Vagina (tissue), 2 donors: ENCODE data around the gene ECT2. TPM values are rescaled to one million over a fixed set of nuclear protein-coding genes. Genes with fewer than 3 reads are reported as not detected.

Experiments
- DNase-seq, 2 donors: peaks; one replicate each; pipeline ENCODE4 v3.0.0-alpha.2; 2017; ENCODE audit errors: extremely low spot score in 2 of 2
- H3K27ac ChIP-seq: fragments of 200-600 bp; sonication (generic); one replicate; pipeline ENCODE4 v1.5.1; 2019
- H3K27me3 ChIP-seq: fragments of 200-600 bp; sonication (generic); one replicate; pipeline ENCODE4 v1.5.1; 2019
- H3K36me3 ChIP-seq, 2 donors: fragments of 200-600 bp; sonication (generic); one replicate each; pipeline ENCODE4 v1.5.1; 2017 to 2019
- H3K4me1 ChIP-seq: fragments of 200-600 bp; sonication (generic); one replicate; pipeline ENCODE4 v1.5.1; 2019
- H3K4me3 ChIP-seq, 2 donors: fragments of 200-600 bp; sonication (generic); 1 replicate in 1 of 2; 2 replicates in 1 of 2; pipeline ENCODE4 v1.5.1; 2016 to 2019
- H3K9me3 ChIP-seq: fragments of 200-600 bp; sonication (generic); one replicate; pipeline ENCODE4 v1.5.1; 2019
- CTCF ChIP-seq, 3 experiments: fragments of 450-650 bp in 2 of 3; fragments of 200-600 bp in 1 of 3; sonication (generic) in 1 of 3; IDR thresholded peaks; one replicate each; pipeline ENCODE4 v1.5.1; 2017 to 2019; ENCODE audit warnings: antibody characterized with exemption in 3 of 3, mild to moderate bottlenecking in 2 of 3, moderate library complexity in 2 of 3
- POLR2A ChIP-seq, 2 donors: fragments of 450-650 bp; IDR thresholded peaks; one replicate each; pipeline ENCODE4 v1.6.1; 2017; ENCODE audit warnings: antibody characterized with exemption in 2 of 2, mild to moderate bottlenecking in 2 of 2, moderate library complexity in 2 of 2
- POLR2AphosphoS5 ChIP-seq, 2 donors: sonication (generic); formaldehyde crosslinking; IDR thresholded peaks; one replicate each; pipeline ENCODE4 v1.9.0; 2017; ENCODE audit warnings: antibody characterized with exemption in 2 of 2, mild to moderate bottlenecking in 2 of 2, low read depth in 1 of 2; ENCODE audit not compliant: insufficient read depth in 1 of 2
- intact Hi-C: fragments of 100-400 bp; cut with DNase I; formaldehyde crosslinking; loops from one replicate; pipeline ENCODE4 v1.15.1; 2023
- small RNA-seq: library from RNA; depleted of rRNA; stranded (forward); fragments of <200 nt; gene quantifications from one replicate; pipeline ENCODE3, GENCODE V24; 2016
- total RNA-seq: library from RNA; depleted of rRNA; stranded (reverse); fragments of >200 nt; gene quantifications from one replicate; pipeline ENCODE4 v1.2.3, GENCODE V29; 2016

ECT2 gene
- total RNA-seq, 1 donor from 2014 or later, result 6.4 TPM

- H3K4me3 ChIP-seq, result no peak overlapping the region
- no peaks in the 10 kb centered on the region for H3K36me3 ChIP-seq
- no peak for DNase-seq
- TF ChIP-seq POLR2A (IDR thresholded peaks at IDR 0.05) (no peak), POLR2AphosphoS5 (IDR thresholded peaks at IDR 0.05; ENCODE audit: insufficient read depth in 1 of 2, low read depth in 1 of 2) (no peak), CTCF (IDR thresholded peaks at IDR 0.05) (no peak)
- no peaks in the 10 kb centered on the region for H3K9me3 ChIP-seq
- intact Hi-C loops, result no loop called here
- no peak overlapping the region for H3K27ac ChIP-seq
- H3K27me3 ChIP-seq, result no peaks in the 10 kb centered on the region
- peaks cover 8% of the 10 kb centered on the region for H3K4me1 ChIP-seq
Observed at GRCh38 chr3:172869784-172870518, 119.4 kb downstream of the ECT2 start.

Small RNA genes within 50 kb of the gene (small RNA-seq; reads per million reads assigned to genes)
- not detected for gene AC108667.1
- gene RF00139, result not detected
- not detected for gene RNU4-4P
- not detected for gene RNU6-547P

Other genes starting within 250 kb of the ECT2 start
- gene TNFSF10, start 227.3 kb upstream of the ECT2 start, total RNA-seq, result 92.8 TPM
- 7.4 TPM for gene NCEH1, start 39.7 kb upstream of the ECT2 start, total RNA-seq